Measurements from ENCODE around the gene HMGCL. TPM values are rescaled to one million over a fixed set of nuclear protein-coding genes. Genes with fewer than 3 reads are reported as not detected.

The HMGCL gene
- total and polyA plus RNA-seq, 2 of the 13 experiments (the other 11 are each of a cell fraction or from before 2014, with no cell fraction given), result 21.3 to 41.4 TPM

GRCh38 chr1:23777979-23778814 lies 47.0 kb downstream of the HMGCL start, which contains the start of gene PITHD1 (continued):
- TF ChIP-seq ZNF549 (CRISPR knock-in tag; IDR thresholded peaks at IDR 0.05), result 0 out of 2 replicates have a peak, but pooled peaks have one; percentile 39
- TF ChIP-seq ZNF354B (CRISPR knock-in tag; IDR thresholded peaks at IDR 0.05), result 0 out of 2 replicates have a peak, but pooled peaks have one; percentile 35
- 0 out of 2 replicates have a peak, but pooled peaks have one; percentile 23 for TF ChIP-seq NFYB (CRISPR knock-in tag; IDR thresholded peaks at IDR 0.05)
- TF ChIP-seq MIER3 (CRISPR knock-in tag; IDR thresholded peaks at IDR 0.05; ENCODE audit: borderline replicate concordance), result peak; percentile 55; the same call in 1 of the 2 replicates
- TF ChIP-seq ZMAT5 (CRISPR knock-in tag; IDR thresholded peaks at IDR 0.05; ENCODE audit: borderline replicate concordance, low read depth), result no peak
- TF ChIP-seq ZNF691 (CRISPR knock-in tag; IDR thresholded peaks at IDR 0.05; ENCODE audit: borderline replicate concordance, low read depth), result peak; percentile 80; the same call in 1 of the 2 replicates
- no peak for TF ChIP-seq ZNF383 (CRISPR knock-in tag; IDR thresholded peaks at IDR 0.05; ENCODE audit: borderline replicate concordance)
- no peak for TF ChIP-seq SMAD1 (CRISPR knock-in tag; IDR thresholded peaks at IDR 0.05; ENCODE audit: borderline replicate concordance, low read depth)
- TF ChIP-seq KAT8 (CRISPR knock-in tag; IDR thresholded peaks at IDR 0.05), result peak; percentile 88
- TF ChIP-seq MYC (CRISPR knock-in tag; IDR thresholded peaks at IDR 0.05; ENCODE audit: borderline replicate concordance), result peak; percentile 76
- TF ChIP-seq MED8 (CRISPR knock-in tag; IDR thresholded peaks at IDR 0.05; ENCODE audit: insufficient replicate concordance), result peak; percentile 47
- peak; percentile 72; the same call in 1 of the 2 replicates for TF ChIP-seq ZBTB38 (CRISPR knock-in tag; IDR thresholded peaks at IDR 0.05)
- no peak for TF ChIP-seq TCF7L2 (IDR thresholded peaks at IDR 0.05; ENCODE audit: low read depth, low read length)
- TF ChIP-seq HES4 (CRISPR knock-in tag; IDR thresholded peaks at IDR 0.05; ENCODE audit: borderline replicate concordance), result peak; percentile 97
- TF ChIP-seq TAF15 (IDR thresholded peaks at IDR 0.05; ENCODE audit: low read depth, low read length, poor library complexity, severe bottlenecking), result no peak
- TF ChIP-seq DNMT1 (CRISPR knock-in tag; IDR thresholded peaks at IDR 0.05), result peak; percentile 87; the same call in 1 of the 2 replicates
- peak; percentile 84 for TF ChIP-seq ZNF687 (CRISPR knock-in tag; IDR thresholded peaks at IDR 0.05)
- no peak; the same call in 1 of the 2 replicates for TF ChIP-seq ZNF264 (CRISPR knock-in tag; IDR thresholded peaks at IDR 0.05)
- peak; percentile 81 for TF ChIP-seq KMT2A (CRISPR knock-in tag; IDR thresholded peaks at IDR 0.05)
- TF ChIP-seq MTERF4 (CRISPR knock-in tag; IDR thresholded peaks at IDR 0.05), result peak; percentile 91
- peak; percentile 91 for TF ChIP-seq GABPB1 (CRISPR knock-in tag; IDR thresholded peaks at IDR 0.05)
- TF ChIP-seq SP2 (CRISPR knock-in tag; IDR thresholded peaks at IDR 0.05), result 0 out of 2 replicates have a peak, but pooled peaks have one; percentile 16
